Stomach (tissue), 4 donors: Measurements from ENCODE around the gene CORO1C.
"Not testable (repeated sequence)": the region's sequence is repeated elsewhere in the genome, so short reads cannot be mapped to it uniquely, and the experiment has no call there.

Experiments used
- CTCF ChIP-seq, 7 experiments: fragments of 450-650 bp in 4 of 7; fragments of 200-600 bp in 3 of 7; sonication (generic) in 3 of 7; IDR thresholded peaks; one replicate each; pipeline ENCODE4 v1.5.1; 2016 to 2019; ENCODE audit warnings: antibody characterized with exemption in 7 of 7, control low read depth in 2 of 7, mild to moderate bottlenecking in 1 of 7
- EP300 ChIP-seq: sonication (generic); formaldehyde crosslinking; IDR thresholded peaks from one replicate; pipeline ENCODE4 v1.6.1; 2017; ENCODE audit warnings: antibody characterized with exemption
- POLR2A ChIP-seq, 4 donors: fragments of 450-650 bp; IDR thresholded peaks; one replicate each; pipeline ENCODE4 v1.6.1; 2016; ENCODE audit warnings: antibody characterized with exemption in 4 of 4, control low read depth in 2 of 4, mild to moderate bottlenecking in 1 of 4, moderate library complexity in 1 of 4

DNA sequence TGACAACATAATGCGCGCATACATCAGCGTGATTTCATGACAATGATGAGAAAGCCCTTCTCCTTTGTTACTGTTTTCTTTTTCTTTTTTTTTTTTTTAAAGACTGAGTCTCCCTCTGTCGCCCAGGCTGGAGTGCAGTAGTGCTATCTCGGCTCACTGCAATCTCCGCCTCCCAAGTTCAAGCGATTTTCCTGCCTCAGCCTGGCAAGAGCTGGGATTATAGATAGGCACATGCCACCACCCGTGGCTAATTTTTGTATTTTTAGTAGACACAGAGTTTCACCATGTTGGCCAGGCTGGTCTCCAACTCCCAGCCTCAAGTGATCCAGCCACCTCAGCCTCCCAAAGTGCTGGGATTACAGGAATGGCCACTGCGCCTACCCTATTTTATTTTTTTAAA, 76.7 kb downstream of the CORO1C start:
- not testable (repeated sequence) for TF ChIP-seq CTCF (IDR thresholded peaks at IDR 0.05); POLR2A (IDR thresholded peaks at IDR 0.05); EP300
